SH-SY5Y (cell line): ENCODE measurements around the gene MRPL28.

Experiments
- GATA2 ChIP-seq: IDR thresholded peaks from 2 replicates; pipeline ENCODE4 v1.6.1; 2011; ENCODE audit warnings: mild to moderate bottlenecking, low read depth, low read length
- GATA3 ChIP-seq: IDR thresholded peaks from 2 replicates; pipeline ENCODE4 v1.6.1; 2011; ENCODE audit warnings: low read depth, mild to moderate bottlenecking, low read length, moderate library complexity

MRPL28 gene

DNA sequence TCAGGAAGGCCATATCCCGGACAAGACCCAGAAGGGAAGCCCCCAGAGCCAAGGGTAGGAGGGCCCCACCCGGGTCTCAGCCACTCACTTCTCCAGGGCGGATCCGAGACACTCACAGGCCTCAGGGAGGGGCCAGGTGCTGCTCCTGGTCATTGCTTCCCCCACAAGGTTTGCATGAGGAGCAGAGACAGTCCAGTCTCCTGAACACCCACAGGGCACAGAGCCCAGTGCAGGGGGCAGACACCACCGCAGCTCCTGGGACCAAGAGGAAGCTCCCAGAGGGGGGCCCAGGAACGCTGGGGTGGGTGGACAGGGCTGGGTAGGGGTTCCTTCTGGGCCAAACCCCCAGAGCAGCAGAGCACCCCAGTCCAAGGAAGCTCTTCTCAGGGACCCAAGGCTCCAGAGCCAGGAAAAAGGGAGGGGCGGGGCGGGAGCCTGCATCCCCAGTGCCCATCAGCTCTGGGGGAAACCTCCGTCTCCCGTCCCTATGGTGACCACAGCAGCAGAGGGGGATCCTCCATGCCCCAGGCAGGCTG, 709 bp upstream of the MRPL28 start:
- TF ChIP-seq GATA2, result no peak
- no peak for TF ChIP-seq GATA3

DNA sequence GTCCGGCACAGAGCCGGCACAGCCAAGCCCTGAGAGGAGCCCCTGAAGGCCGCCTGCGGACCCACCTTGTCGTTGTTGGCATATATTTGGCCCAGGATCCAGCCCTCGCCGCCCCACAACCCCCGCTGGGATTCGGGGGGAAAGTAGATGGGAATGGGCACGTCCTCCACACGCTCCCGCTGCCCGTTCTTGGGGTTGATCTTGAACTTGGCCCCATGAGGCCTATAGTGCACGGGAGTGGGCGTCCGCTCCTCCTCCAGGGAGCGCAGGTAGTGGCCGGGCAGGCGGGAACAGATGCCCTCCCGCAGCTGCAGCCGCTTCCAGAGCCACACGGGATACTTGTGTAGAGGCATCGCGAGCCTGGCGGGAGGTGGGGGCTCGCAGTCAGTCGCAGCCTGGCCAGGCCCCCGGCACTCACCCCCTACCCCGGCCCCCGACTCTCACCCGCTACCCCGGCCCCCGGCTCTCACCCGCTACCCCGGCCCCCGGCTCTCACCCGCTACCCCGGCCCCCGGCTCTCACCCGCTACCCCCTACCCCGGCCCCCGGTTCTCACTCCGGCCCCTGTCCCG, 387 bp downstream of the MRPL28 start:
- TF ChIP-seq GATA2, result no peak
- TF ChIP-seq GATA3, result no peak

DNA sequence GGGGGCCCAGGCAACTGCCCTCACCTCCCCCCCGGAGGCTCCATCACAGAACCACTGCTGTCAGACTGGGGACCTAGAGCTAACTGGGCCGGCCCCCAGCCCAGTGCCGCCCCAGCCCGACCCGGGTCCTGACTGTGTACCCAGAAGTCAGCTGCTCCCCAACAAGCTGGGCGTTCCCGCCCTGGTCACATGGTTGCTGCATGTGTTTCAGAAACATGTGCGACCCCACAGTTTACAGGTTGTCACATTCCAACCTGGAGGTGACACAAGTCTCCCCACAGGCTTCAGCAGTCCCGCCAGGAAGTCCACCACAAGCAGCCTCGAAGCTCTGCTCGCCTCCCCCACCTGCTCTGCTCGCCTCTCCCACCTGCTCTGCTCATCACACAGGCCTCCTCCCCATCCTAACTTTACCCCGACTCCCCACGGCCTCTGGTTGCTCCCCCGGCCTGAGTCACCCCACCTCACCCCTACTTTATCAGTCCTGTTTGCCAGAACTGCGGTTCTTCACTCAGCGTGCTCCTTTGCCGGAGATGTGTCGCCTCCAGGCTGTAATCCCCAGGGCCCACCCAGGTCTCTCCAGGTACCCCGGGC, 968 bp downstream of the MRPL28 start:
- no peak for TF ChIP-seq GATA2
- no peak for TF ChIP-seq GATA3

- no peak for TF ChIP-seq GATA3
- TF ChIP-seq GATA2, result no peak
Observed at GRCh38 chr16:368388-369158, 1.8 kb downstream of the MRPL28 start.

DNA sequence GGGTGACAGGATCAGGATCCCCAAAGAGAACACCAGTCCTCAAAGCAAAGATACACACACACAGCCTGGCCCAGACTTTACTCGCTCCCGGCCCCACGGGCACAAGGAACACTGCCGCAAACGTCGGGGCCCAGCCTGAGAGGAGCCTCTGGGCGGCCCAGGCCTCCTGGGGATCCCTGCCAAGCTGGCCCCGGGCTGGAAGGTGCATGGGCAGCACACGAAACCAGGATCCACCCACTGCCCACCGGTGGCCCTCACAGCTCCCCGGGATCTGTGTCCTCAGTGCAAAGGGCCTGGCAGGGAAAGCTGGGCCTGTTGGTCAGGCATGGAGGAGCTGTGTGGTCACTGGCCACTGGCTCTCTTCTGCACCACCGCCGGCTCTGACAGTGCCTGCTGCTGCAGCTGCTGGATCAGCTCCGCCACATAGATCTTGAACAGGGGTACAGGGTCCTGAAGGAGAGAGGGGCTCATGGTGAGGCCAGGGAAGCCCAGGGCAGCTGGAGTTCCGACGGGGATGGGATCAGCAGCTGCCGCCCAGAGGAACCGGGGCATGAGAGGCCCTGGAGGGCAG, 2.9 kb downstream of the MRPL28 start:
- no peak for TF ChIP-seq GATA3
- no peak for TF ChIP-seq GATA2

DNA sequence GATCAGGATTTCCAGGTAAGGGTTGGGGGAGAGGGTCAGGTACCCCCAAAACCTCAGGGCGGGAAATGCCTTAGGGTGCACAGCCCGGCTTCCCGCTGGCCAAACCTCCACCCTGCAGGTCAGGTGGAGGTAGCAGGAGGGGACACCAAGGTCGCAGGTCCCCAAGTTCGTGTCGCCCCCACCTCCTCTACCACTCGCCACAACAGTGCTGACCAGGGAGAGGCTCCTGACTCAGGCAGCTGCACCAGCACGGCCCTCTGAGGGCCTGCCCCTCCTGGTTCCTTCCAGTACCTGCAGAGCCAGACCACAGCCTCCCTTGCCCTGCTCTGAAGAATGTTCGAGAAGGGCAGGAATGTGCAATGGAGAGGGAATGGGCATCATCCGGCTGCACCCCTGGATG, 3.9 kb downstream of the MRPL28 start:
- TF ChIP-seq GATA2 (no peak), GATA3 (no peak)

GRCh38 chr16:364595-365491, 5.5 kb downstream of the MRPL28 start:
- TF ChIP-seq GATA3 (no peak), GATA2 (no peak)

GRCh38 chr16:363766-364490, 6.4 kb downstream of the MRPL28 start:
- TF ChIP-seq GATA2 (no peak), GATA3 (no peak)

GRCh38 chr16:363110-363765, 7.1 kb downstream of the MRPL28 start:
- TF ChIP-seq GATA3, result no peak
- TF ChIP-seq GATA2, result no peak

DNA sequence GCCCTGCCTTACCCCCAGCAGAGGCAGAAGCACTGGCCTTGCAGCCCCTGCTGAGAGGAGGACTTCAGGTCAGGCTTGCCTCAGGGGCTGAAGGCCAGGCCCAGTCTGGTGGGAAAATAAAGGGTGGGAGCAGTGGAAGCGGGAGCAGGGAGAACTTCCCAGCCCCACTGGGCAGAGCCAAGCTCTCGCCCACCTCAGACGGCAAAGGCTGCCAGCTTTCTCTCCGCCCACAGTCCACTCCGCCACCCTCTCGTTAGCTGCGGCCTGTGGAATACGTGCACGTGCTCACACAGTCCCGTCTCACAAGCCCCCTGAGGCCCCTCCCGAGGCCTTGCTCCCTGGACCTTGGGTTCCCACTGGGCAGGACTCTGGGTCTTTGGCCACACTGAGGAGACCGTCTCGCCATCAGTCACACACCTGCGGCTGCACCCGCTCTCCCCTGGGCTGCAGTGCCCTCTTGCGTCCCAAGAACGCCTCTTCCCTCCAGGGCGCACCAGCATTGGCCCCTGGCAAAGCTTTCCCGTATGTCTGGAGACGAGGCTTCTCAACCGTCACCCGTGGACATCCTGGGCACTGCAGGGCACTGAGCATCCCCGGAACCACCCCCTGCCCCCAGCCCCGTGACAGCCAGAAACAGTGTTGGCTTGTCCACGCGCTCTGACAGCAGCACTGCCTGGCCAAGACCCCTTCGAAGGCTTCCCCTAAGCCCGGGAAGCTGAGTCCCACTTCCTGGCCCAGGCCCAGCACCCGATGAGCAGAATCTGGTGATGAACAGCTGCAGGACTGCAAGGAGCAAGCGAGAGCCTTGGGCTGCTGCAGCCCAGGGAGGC, 8.3 kb downstream of the MRPL28 start:
- no peak for TF ChIP-seq GATA3
- TF ChIP-seq GATA2, result no peak

DNA sequence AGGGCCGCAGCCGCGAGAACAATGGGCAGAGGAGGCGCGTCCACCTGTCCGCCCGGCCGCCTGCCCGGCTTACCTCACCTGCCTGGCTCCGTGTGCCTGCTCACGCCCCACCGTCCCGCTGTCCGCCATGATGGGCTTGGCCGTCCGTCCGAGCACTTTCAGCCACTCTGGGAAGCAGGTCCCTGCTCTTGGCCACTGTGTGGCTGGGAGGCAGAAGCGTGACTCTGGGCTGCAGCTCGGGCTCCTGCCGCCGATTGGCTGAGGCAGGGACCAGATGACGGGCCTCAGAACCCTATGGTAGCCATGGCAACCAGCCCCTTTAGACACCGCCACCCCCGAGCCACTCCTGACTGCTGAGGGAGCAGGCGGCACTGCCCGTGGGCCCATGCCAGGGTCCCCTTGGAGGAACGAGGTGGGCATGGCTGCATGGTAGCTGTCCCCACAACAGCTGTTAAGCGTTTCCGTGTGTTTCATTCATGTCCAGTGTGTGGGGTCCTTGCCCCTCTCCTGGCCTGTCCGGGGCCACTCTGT, 8.9 kb downstream of the MRPL28 start:
- TF ChIP-seq GATA2, result no peak
